HG03139 (cell line): Measurements from ENCODE around the gene TTC7B.

ENCODE experiments used
- ATAC-seq: cut with Tn5 transposase; IDR thresholded peaks from one replicate; pipeline ENCODE4 v1.9.1; 2021; ENCODE audit not compliant: unreplicated experiment

The TTC7B gene

DNA sequence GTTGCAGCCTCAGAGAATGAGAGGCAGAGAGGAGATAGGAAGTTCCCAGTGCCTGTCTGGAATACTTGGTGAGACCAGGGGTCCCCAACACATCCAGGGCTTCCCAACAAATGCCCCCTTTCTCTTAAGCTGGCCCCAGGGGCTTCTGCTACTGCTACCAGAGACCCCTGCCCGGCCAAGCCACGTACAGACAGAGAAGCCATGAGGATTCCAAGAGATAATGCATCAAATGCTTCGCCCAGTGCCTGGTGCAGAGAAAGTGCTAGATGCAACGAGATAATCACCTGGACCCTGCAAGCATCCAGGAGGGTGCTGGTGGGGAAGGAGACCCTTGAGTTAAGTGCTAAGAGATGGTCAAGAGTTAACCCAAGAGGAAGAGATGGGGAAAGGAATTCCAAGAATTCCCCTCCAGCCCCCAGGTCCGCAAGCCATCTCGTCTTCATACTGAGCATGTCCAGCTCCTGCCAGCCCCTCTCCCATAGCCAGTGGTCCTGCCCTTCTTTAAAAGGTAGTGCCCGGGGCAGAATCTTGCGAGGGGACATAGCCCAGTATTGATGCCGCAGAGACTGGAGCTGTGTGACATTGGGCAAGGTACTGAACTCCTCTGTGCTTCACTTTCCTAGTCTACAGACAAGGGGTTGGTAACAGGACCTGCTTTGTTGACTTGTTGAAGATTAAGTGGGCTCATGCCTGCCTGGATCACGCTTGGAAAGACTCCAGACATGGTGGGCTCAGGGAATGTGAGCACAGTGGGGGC, 316.1 kb downstream of the TTC7B start:
- no peak for ATAC-seq

DNA sequence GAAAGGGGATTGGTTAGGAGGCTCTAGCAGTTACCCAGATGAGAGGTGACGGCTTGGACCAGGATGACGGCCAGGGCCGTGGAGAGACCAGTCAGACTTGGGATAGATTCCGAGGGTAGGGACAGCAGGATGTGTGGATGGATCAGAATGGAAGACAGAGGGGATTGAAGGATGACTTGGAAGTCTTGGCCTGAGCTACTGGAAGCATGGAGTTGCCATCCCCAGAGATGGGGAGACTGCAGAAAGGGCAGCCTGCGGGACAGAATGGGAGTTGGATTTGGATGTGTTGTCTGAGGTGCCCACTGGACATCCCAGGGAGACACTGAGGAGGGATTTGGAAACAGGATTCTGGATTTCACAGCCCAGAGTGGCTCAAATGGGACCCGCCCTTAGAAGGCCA, 317.1 kb downstream of the TTC7B start:
- no peak for ATAC-seq

DNA sequence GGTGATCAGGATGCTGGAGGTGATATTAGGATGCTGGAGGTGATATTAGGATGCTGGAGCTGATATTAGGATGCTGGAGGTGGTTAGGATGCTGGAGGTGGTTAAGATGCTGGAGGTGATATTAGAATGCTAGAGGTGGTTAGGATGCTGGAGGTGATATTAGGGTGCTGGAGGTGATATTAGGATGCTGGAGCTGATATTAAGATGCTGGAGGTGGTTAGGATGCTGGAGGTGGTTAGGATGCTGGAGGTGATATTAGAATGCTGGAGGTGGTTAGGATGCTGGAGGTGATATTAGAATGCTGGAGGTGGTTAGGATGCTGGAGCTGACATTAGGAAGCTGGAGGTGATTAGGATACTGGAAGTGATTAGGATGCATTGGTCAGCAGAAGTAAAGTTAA, 318.0 kb downstream of the TTC7B start:
- ATAC-seq: no peak

DNA sequence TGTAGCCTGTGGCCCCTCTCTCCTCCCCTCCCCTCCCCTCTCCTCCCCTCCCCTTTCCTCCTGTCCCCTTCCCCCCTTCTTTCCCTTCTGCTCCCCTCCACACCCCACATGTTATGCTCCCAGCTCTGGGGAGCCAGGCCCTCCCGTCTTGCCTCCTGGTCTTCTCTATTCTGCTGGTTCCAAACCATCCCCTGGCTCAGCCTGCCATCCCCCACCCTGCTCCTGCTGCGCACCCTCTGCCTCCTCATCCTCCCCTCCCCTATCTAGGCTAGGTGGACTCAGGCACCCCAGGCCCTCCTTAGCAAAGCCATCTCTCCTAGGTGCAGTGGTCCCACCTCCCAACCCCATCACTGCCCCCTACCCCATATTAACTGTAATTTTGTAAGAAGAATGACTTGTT, 319.9 kb downstream of the TTC7B start:
- no peak for ATAC-seq

DNA sequence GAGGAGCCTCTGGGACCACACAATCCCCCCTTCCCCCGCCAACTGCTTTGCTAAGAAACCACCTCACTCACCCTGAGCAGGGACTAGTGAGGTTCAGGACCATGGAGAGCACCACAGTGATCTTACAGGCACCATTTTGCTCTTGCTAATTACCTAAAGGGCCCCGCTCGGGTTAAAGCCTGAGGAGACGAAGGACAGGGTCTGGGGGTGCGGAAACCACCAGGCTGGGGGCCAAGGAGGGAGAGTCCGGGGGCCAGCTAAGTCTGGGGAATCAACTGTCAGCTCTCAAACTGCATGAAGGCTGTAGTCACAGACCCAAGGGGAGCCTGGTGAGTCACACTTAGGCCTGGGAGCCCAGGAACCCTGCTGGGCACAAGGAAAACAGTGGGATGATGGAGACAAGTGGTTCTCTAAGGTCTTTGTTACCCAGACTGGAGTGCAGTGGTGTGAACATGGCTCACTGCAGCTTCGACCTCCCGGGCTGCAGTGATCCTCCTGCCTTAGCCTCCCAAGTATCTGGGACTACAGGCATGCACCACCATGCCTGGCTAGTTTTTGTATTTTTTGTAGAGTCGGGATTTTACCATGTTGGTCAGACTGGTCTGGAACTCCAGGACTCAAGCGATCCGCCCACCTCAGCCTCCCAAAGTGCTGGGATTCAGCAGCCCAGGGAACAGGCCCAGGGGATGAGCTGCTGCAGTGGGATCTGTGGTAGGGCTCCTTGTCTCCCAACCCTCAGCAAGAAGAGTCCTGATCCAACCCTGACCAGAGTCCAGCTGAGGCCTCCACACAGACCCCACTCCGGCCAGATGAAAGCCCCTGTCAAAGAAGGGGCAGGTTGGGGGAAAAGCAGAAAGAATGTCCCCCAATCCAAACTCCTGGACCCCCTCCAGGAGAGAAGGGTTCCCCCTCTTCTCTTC, 320.6 kb downstream of the TTC7B start:
- no peak for ATAC-seq

DNA sequence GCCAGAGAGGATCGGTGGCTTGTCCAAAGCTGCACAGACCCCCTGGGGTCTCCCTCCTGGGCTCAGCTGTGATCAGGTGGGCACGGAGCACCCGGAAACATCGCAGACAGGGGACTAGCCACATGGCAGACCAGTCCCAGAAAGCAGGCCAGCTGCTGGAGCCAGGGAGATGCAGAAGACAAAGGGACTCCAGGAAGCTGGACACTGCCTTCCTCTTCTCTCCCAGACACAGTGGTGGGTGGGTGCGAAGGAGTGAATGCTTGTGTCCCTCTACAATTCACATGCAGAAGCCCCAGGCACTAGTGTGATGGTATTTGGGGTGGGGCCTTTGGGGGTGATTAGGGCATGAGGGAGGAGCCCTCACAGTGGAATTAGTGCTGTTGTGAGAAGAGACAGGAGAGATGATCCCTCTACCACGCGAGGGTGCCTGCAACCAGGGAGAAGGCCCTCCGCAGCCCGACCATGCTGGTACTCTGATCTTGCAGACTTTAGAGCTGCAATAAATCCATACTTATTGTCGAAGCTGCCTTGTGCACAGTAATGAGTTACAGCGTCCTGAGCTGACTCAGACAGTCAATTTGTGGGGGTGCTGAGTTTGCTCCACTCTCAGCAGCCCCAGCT, 324.2 kb downstream of the TTC7B start:
- no peak for ATAC-seq

DNA sequence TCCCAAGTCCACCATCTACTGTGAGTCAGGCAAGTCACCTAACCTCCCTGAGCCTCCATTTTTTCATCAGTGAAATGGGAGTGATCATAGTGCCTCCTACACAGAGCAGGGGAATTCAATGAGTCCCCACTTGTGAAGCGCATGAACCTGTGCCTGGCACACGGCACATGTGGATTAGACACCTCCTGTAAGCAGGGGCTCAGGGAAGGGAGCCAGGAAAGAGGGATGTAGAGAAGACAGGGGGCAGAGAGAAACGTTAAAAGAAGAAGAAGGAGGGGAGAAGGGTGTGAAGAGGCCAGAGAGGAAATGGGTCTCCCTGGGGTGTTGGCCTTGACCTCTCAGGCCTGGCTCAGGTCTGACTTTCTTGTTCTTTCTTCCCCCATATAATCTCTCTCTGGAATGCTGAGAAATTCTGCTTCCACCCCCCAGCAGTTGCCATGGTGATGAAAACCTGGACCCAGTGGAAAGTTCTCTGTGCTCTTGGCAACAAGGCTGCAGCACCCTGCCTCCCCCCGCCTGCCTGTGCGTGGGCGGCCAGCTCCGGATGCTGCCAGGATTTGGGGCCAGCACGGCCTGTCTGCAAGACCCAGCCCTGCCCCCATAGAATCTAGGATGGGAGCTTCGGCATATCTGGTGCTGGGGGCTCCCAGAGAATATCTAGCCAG, 324.9 kb downstream of the TTC7B start:
- ATAC-seq: no peak

DNA sequence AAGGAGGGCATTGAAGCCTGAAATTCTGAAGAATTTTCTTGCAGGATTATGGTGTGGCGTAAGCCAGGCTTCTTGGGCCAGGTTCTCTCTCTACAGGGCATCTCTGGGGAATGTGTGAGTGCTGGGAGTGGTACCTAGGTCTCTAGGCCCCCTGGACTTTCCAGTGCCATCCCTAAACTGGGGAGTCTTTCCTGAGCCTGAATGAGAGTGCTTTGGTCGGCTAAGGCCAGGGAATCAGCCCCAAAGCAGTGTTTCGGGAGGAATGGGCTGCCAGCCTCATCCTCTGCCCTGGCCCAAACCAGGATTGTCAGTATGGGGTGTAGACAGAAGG, 325.5 kb downstream of the TTC7B start:
- ATAC-seq: no peak

DNA sequence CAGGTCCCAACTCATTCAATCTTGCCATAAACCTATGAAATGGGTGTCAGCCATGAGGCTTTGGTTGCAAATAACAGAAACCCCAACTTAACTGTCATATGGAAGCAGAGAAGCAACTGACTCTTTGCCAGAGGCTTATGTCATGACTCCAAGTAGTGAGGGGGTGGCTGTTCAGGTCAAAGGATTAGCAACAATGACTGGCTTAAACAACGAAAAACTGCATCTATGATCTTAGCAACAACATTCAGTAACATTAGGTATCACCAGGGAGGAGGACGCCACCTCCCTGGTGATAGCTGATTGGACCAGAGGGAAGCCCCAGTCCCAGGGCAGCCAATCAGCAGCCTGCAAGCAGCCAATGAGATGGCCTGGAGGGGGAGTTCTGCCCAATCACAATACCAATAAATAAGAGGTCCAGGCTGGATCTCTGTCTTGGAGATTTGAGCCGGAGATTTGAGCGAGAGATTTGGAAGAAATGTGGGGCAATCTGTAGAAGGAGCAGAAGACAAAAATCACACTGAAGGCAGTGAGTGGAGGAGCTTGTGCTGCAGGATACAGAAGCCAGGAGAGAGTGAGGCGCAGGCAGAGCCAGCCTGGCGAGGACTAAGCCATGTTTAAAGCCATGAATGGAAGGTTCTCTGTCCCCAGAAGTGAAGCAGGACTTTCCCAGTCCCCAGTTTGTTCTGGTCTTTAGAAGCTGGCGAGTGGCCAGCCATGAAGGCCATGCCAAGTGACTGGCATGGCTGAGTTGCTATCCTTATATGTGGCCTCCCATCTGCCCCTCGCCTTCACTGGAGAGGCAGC, 326.1 kb downstream of the TTC7B start:
- ATAC-seq: no peak

DNA sequence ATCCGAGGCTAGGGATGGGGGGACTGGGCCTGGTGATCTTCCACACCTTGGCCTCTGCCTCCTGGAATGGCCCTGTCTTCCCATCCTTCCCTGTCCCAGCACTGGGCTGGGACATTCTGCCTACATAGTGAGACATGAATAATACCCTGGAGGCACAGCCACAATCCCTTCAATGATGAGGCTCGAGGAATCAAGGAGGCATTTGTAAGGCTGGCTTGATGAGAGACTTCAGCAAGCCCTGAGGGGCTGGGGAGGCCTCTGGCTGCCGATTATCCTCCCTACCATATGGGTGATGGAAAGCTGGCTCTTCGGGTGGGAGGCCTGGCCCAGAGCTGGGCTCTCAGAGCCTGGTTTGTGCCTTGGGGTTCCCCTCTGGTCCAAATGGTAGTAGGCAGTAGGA, 326.9 kb downstream of the TTC7B start:
- ATAC-seq: no peak

DNA sequence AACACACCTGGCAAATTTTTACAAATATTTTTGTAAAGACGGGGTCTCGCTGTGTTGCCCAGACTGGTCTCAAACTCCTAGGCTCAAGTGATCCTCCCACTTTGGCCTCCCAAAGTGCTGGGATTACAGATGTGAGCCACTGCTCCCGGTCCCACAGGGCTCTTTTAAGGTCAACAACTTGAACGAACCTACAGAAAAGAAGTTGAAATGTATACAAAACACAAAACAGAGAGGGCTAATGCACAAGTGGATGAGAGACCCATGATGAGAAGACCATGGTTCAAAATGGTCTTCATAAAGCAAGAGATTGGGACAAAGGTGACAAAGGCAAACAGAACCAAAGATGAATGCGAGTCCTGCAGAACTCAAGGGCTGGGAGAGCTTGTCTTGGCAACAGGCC, 328.0 kb downstream of the TTC7B start:
- ATAC-seq: no peak

DNA sequence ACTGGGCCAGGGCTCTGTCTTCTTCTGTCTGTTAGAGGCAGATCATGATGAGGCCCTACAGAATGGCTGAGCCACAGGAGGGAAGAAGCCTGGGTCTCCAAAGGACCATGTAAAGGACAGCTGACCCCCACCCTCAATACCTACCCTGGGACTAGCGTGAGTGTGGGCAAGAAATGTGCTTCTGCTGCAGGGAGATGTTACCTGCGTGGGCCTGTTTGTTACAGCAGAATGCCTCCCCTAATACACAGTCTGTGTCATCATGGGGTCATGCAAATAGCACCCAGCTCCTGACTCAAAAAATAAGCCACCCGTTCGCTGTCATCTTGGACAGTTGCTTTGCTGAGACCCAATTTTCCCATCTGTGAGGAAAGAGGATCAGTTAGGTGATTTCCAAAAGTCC, 328.8 kb downstream of the TTC7B start:
- no peak for ATAC-seq

DNA sequence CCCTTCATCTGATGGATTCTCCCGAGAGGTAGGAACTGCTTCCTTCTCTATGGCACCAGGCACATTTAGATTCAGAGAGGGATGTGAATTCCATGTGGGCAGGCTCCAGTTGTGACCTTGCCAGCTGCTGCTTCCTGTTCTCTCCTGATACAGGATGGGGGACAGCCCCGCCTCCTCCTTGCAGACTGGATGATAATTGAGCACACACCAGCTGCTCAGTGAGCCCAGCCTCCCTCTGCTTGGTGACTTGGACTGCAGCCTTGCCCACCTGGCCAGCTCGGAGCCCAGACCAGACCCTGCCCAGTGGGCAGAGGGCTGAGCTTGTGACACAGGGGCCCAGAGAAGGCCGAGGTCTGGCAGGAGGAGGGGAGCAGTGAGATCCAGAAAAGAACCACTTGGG, 329.2 kb downstream of the TTC7B start:
- no peak for ATAC-seq

DNA sequence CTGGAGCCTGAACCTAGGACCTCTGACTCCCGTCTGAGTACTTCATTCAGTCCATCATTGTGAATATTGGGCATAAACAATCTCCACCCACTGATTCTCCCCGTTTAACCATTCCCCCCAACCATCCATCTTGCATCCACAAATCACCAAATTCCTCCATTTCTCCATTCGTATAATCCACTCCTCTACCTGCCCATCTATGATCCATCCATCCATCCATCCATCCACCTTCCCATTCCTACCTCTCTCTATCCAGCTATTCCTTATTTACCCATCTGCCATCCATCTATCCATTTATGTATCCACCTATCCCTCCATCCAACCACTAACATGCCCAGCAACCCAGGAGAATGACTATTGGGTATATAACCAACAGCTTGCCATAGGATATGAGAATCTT, 331.9 kb downstream of the TTC7B start:
- no peak for ATAC-seq

DNA sequence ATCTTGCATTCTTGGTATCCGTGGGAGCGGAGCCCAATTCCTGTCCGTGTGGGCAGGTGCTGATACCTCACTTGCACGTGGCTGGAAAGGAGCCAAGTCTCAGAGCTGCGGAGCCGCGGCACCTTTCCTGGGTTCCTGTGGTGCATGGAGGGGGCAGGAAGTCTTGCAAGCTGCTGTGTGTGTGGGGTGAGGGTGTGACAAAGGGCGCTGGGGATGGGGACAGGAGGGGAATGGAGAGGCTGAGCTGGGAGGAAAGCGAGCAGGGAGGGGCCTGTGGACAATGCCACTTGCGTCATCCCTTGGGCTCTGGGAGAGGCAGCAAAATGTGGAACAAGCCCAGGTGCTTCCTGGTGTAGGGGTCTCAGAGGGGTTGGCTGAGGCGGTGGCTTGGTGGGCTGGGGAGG, 332.7 kb downstream of the TTC7B start:
- no peak for ATAC-seq

DNA sequence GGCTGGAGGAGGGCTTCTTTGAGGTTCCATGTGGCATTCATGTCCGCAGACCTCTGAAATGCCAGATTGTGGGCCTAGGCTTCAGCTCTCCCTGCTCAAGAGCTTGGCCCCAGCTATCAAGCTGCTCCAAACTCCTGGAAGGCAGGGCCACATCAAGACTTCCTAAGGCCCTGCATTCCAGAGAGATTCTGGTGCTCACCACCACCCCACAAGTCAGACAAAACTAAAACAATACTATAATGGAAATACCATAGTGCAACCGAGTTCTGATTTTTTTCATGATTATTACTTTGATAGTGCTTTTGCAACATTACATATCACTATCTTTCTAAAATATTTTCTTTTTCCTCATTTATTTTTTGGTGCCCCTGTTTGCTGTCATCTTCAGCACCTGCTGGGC, 333.1 kb downstream of the TTC7B start:
- ATAC-seq: no peak

DNA sequence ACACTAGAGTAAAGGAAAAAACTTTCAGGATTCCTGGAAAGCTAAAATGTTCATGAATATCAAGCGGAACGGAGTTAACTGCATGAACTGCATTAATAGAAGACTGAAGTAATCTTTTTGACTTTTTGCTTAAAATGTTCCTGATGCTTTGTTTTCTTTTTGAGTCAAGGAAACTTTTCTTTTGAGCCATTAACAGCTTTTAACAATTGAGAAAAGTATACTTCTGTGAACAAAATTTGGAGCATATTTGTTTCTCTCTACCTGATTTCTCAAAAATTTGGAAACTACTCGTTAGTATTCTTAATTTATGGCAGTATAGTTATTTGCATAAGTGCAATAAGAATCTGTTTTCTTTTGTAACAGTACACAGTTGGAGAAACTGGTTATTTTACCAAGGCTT, 340.9 kb downstream of the TTC7B start:
- no peak for ATAC-seq
